ENCODE data around the gene QRICH1.

The QRICH1 gene

GRCh38 chr3:48984663-48985062 is 109.2 kb downstream of the QRICH1 start:
- H3K36me3 Mint-ChIP-seq (ENCODE audit: low read depth): peaks cover 69% of the 10 kb centered on the region
- no peaks in the 10 kb centered on the region for H3K27me3 Mint-ChIP-seq
- peak overlapping the region; percentile 61 for H3K27ac Mint-ChIP-seq

DNA sequence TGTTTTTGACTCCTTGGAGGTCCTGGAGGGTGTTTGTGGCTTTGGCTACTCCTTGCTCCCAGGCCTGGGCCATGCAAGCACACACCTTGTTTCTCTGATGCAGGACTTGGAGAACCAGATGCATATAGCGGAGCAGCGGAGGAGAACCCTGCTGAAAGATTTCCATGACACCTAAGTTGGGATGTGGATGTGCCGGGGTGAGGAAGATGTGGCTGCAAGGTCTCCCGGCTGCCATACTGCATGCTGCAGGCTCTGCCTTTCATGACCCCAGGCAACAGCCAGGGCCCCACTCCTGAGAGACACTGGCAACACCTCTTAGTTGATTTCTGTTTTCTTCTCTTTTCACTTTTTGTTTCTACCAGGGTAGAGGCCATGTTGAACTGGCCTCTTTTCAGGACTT is 110.8 kb downstream of the QRICH1 start:
- Mint-ChIP-seq H3K4me1 (ENCODE audit: low read depth) (peaks cover 29% of the 10 kb centered on the region), H3K27me3 (no peaks in the 10 kb centered on the region), H3K4me3 (no peak overlapping the region), H3K9me3 (no peaks in the 10 kb centered on the region), H3K27ac (peak overlapping the region; percentile 61), H3K36me3 (ENCODE audit: low read depth) (peaks cover 84% of the 10 kb centered on the region)
- intact Hi-C loops (cut with micrococcal nuclease): no loop called here

More at GRCh38 chr3:48984663-48985062, 109.2 kb downstream of the QRICH1 start:
- Mint-ChIP-seq H3K9me3 (no peaks in the 10 kb centered on the region), H3K4me3 (no peak overlapping the region), H3K4me1 (ENCODE audit: low read depth) (peaks cover 40% of the 10 kb centered on the region)
- intact Hi-C loops (cut with micrococcal nuclease): no loop called here

GRCh38 chr3:48982686-48983085 is 111.2 kb downstream of the QRICH1 start:
- Mint-ChIP-seq H3K9me3 (no peaks in the 10 kb centered on the region), H3K27ac (no peak overlapping the region)
- intact Hi-C loops (cut with micrococcal nuclease): no loop called here

GRCh38 chr3:48982016-48982415 is 111.9 kb downstream of the QRICH1 start:
- Mint-ChIP-seq H3K9me3 (no peaks in the 10 kb centered on the region), H3K27me3 (no peaks in the 10 kb centered on the region), H3K27ac (no peak overlapping the region)

More at GRCh38 chr3:48982686-48983085, 111.2 kb downstream of the QRICH1 start:
- Mint-ChIP-seq H3K36me3 (ENCODE audit: low read depth) (peaks cover 88% of the 10 kb centered on the region), H3K4me1 (ENCODE audit: low read depth) (peaks cover 25% of the 10 kb centered on the region), H3K27me3 (no peaks in the 10 kb centered on the region), H3K4me3 (no peak overlapping the region)

DNA sequence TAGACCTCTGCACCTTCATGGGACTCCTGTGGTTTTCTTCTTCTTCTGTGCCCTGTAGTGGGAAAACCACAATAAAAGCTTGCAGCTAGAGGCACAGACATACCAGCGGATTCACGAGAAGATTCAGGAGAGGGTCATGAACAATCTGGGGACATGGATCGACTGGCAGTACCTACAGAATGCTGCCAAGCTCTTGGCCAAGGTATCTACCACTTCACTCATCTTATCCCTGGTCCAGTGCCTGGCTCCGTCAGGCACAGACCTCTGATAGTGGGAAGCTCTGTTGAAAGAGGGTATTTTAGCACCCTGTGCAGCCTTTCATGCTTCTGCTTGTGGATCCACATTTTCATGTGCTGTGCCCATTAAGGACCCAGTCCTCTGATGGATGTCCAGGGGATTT is 113.6 kb downstream of the QRICH1 start:
- no peaks in the 10 kb centered on the region for H3K27me3 Mint-ChIP-seq
- no peak overlapping the region for H3K4me3 Mint-ChIP-seq
- H3K4me1 Mint-ChIP-seq (ENCODE audit: low read depth): peaks cover 25% of the 10 kb centered on the region
- H3K36me3 Mint-ChIP-seq (ENCODE audit: low read depth): peaks cover 97% of the 10 kb centered on the region
- no peak overlapping the region for H3K27ac Mint-ChIP-seq
- intact Hi-C loops (cut with micrococcal nuclease): no loop called here
- H3K9me3 Mint-ChIP-seq: no peaks in the 10 kb centered on the region

More at GRCh38 chr3:48982016-48982415, 111.9 kb downstream of the QRICH1 start:
- intact Hi-C loops (cut with micrococcal nuclease): no loop called here
- peaks cover 25% of the 10 kb centered on the region for H3K4me1 Mint-ChIP-seq (ENCODE audit: low read depth)
- H3K36me3 Mint-ChIP-seq (ENCODE audit: low read depth): peaks cover 95% of the 10 kb centered on the region
- H3K4me3 Mint-ChIP-seq: no peak overlapping the region
